OCI-LY7 (cell line): Measurements from ENCODE around the gene PYGB. TPM values are rescaled to one million over a fixed set of nuclear protein-coding genes. Genes with fewer than 3 reads are reported as not detected.

Experiments used
- BruUV-seq: library from RNA; stranded (reverse); fragments of 400-500 nt; replicated peaks from 2 replicates; lab custom pipeline; 2021; lab: Mats Ljungman, UMichigan
- CTCF ChIA-PET: fragments of 300-600 bp; sonication (Branson Sonifier 250); formaldehyde crosslinking; loops from one replicate; lab custom pipeline; 2022; ENCODE audit warnings: antibody characterized with exemption; ENCODE audit not compliant: unreplicated experiment; lab: Charles Lee
- POLR2A ChIA-PET: fragments of 300-600 bp; sonication (Branson Sonifier 250); formaldehyde crosslinking; loops from one replicate; lab custom pipeline; 2022; ENCODE audit warnings: antibody characterized with exemption; lab: Charles Lee
- DNase-seq: peaks from one replicate; pipeline ENCODE4 v3.0.0-alpha.2; 2015; ENCODE audit warnings: low spot score
- H2AFZ ChIP-seq: fragments of 200-600 bp; sonication (generic), shearing (Covaris generic); 2 replicates; pipeline ENCODE4 v1.6.1; 2014; ENCODE audit warnings: mild to moderate bottlenecking, antibody characterized with exemption, low read length, moderate library complexity
- H3K27ac ChIP-seq: fragments of 200-600 bp; sonication (generic); 2 replicates; pipeline ENCODE4 v1.5.1; 2014; ENCODE audit warnings: mixed run types, low read depth, mild to moderate bottlenecking, moderate library complexity, low read length, inconsistent platforms; ENCODE audit not compliant: poor library complexity, severe bottlenecking
- H3K36me3 ChIP-seq: fragments of 200-600 bp; sonication (generic); 2 replicates; pipeline ENCODE4 v1.6.1; 2014; ENCODE audit warnings: mild to moderate bottlenecking, antibody characterized with exemption, low read length, moderate library complexity, mixed read lengths; ENCODE audit not compliant: insufficient read depth
- H3K4me1 ChIP-seq: fragments of 200-600 bp; sonication (generic); 2 replicates; pipeline ENCODE4 v1.5.1; 2014; ENCODE audit warnings: mild to moderate bottlenecking, low read length; ENCODE audit not compliant: insufficient read depth, poor library complexity, severe bottlenecking
- H3K4me2 ChIP-seq: fragments of 200-600 bp; sonication (generic); 2 replicates; pipeline ENCODE4 v1.6.1; 2014; ENCODE audit warnings: mild to moderate bottlenecking, low read length
- H3K4me3 ChIP-seq: fragments of 200-600 bp; sonication (generic); 2 replicates; pipeline ENCODE4 v1.5.1; 2014; ENCODE audit warnings: mild to moderate bottlenecking, low read depth, low read length; ENCODE audit not compliant: poor library complexity, severe bottlenecking
- H3K79me2 ChIP-seq: fragments of 200-600 bp; sonication (generic); 2 replicates; pipeline ENCODE4 v1.6.1; 2016; ENCODE audit warnings: low read depth, mild to moderate bottlenecking, low read length, moderate library complexity, mixed read lengths; ENCODE audit not compliant: insufficient read depth
- H3K9me2 ChIP-seq: fragments of 200-600 bp; sonication (generic); 2 replicates; pipeline ENCODE4 v1.6.1; 2016; ENCODE audit warnings: mild to moderate bottlenecking, low read length, mixed read lengths; ENCODE audit not compliant: insufficient read depth
- H3K9me3 ChIP-seq: fragments of 200-600 bp; sonication (generic); 2 replicates; pipeline ENCODE4 v1.6.1; 2014; ENCODE audit warnings: mild to moderate bottlenecking, mixed run types, low read length, mixed read lengths
- H4K20me1 ChIP-seq: fragments of 200-600 bp; sonication (generic); 2 replicates; pipeline ENCODE4 v1.6.1; 2014; ENCODE audit warnings: mild to moderate bottlenecking, antibody characterized with exemption, low read length, moderate library complexity, mixed read lengths; ENCODE audit not compliant: insufficient read depth
- CTCF ChIP-seq: fragments of 200-600 bp; sonication (generic); conservative IDR thresholded peaks from 2 replicates; pipeline ENCODE4 v1.5.1; 2014; ENCODE audit warnings: mild to moderate bottlenecking, antibody characterized with exemption, low read length, moderate library complexity, mixed read lengths
- EZH2phosphoT487 ChIP-seq: fragments of 200-600 bp; sonication (generic); IDR thresholded peaks from 2 replicates; pipeline ENCODE4 v1.6.1; 2018; ENCODE audit warnings: low read depth, borderline replicate concordance, mild to moderate bottlenecking, mixed run types, antibody characterized with exemption, low read length, moderate library complexity, mixed read lengths
- intact Hi-C: fragments of 100-400 bp; cut with micrococcal nuclease; formaldehyde crosslinking; loops from one replicate; pipeline ENCODE4 v1.10.0; 2022; ENCODE audit not compliant: unreplicated experiment
- small RNA-seq: library from RNA; depleted of rRNA; stranded (forward); fragments of <200 nt; gene quantifications from one replicate; pipeline ENCODE3, GENCODE V24; 2014
- total RNA-seq, 2 experiments: library from RNA; depleted of rRNA in 1 of 2; stranded (reverse); fragments of >200 nt in 1 of 2; shearing (Covaris generic) in 1 of 2; gene quantifications; 2 replicates each; pipeline ENCODE4 v1.2.3, GENCODE V29; 2014 to 2022

The PYGB gene
- total RNA-seq, 2 experiments from 2014 or later, result 4.9 to 7.0 TPM

- no peak overlapping the region for H3K27ac ChIP-seq
- no peak overlapping the region for H2AFZ ChIP-seq
- TF ChIP-seq CTCF (no peak), EZH2phosphoT487 (no peak)
- H3K4me3 ChIP-seq, result no peak overlapping the region
- 0 out of 2 replicates have a peak, but pooled peaks cover 5% of the 10 kb centered on the region for H4K20me1 ChIP-seq
- POLR2A ChIA-PET, result no interaction called here
- intact Hi-C loops, result no loop called here
- no peak for DNase-seq
- no peak overlapping the region for H3K4me2 ChIP-seq
- H3K79me2 ChIP-seq, result no peaks in the 10 kb centered on the region
- BruUV-seq, result no TSS peak
- no peaks in the 10 kb centered on the region for H3K9me3 ChIP-seq
- H3K36me3 ChIP-seq, result no peaks in the 10 kb centered on the region
- CTCF ChIA-PET, result no interaction called here
- no peaks in the 10 kb centered on the region for H3K9me2 ChIP-seq
- no peaks in the 10 kb centered on the region for H3K4me1 ChIP-seq
Observed at GRCh38 chr20:25346349-25346748, 98.5 kb downstream of the PYGB start.

Small RNA genes within 50 kb of the gene (small RNA-seq; reads per million reads assigned to genes)
- not detected for gene AL035252.4
- gene AL121772.2, result not detected
- not detected for gene RF00019

Other genes starting within 250 kb of the PYGB start
- 0.35 and 0.72 TPM in 2 replicates for gene ACSS1, start 189.9 kb upstream of the PYGB start, total RNA-seq (2014; rRNA removed; shearing (Covaris generic))
- 0.30 and 0.40 TPM in 2 replicates for gene ACSS1, start 189.9 kb upstream of the PYGB start, total RNA-seq (2022)
- not detected in 2 replicates for gene VSX1, start 165.9 kb upstream of the PYGB start, total RNA-seq (2014; rRNA removed; shearing (Covaris generic))
- not detected in 2 replicates for gene VSX1, start 165.9 kb upstream of the PYGB start, total RNA-seq (2022)
- not detected in 2 replicates for gene ENTPD6, start 52.4 kb upstream of the PYGB start, total RNA-seq (2014; rRNA removed; shearing (Covaris generic))
- gene ENTPD6, start 52.4 kb upstream of the PYGB start, total RNA-seq (2022), result 2.3 and 4.2 TPM in 2 replicates
- 5.9 and 10.6 TPM in 2 replicates for gene ABHD12, start 142.8 kb downstream of the PYGB start, total RNA-seq (2014; rRNA removed; shearing (Covaris generic))
- gene ABHD12, start 142.8 kb downstream of the PYGB start, total RNA-seq (2022), result 12.0 and 12.9 TPM in 2 replicates
- gene GINS1, start 159.6 kb downstream of the PYGB start, total RNA-seq (2014; rRNA removed; shearing (Covaris generic)), result 22.8 and 23.0 TPM in 2 replicates
- 29.9 and 30.8 TPM in 2 replicates for gene GINS1, start 159.6 kb downstream of the PYGB start, total RNA-seq (2022)